BJ (cell line): Measurements from ENCODE around the gene EN2. TPM values are rescaled to one million over a fixed set of nuclear protein-coding genes. Genes with fewer than 3 reads are reported as not detected.

ENCODE experiments used
- CTCF ChIA-PET: fragments of 350-600 bp; formaldehyde crosslinking; extraction: SDS; loops from one replicate; lab custom pipeline; 2021; ENCODE audit warnings: antibody characterized with exemption, inconsistent platforms; lab: Yijun Ruan, JAX
- POLR2A ChIA-PET: fragments of 300-600 bp; sonication (Branson Sonifier 250); formaldehyde crosslinking; extraction: SDS; loops from one replicate; lab custom pipeline; 2021; ENCODE audit warnings: antibody characterized with exemption; lab: Charles Lee
- DNase-seq: peaks from one replicate; pipeline ENCODE4 v3.0.0-alpha.2; 2011; ENCODE audit warnings: low read depth
- H3K27me3 ChIP-seq: 2 replicates; pipeline ENCODE4 v1.6.0; 2011; ENCODE audit warnings: low read length; ENCODE audit not compliant: control insufficient read depth, insufficient read depth
- H3K36me3 ChIP-seq: 2 replicates; pipeline ENCODE4 v1.5.1; 2011; ENCODE audit warnings: low read length; ENCODE audit not compliant: control insufficient read depth, insufficient read depth
- H3K4me3 ChIP-seq: 2 replicates; pipeline ENCODE4 v1.5.1; 2011; ENCODE audit warnings: low read depth, mild to moderate bottlenecking, control low read depth, low read length
- CTCF ChIP-seq: IDR thresholded peaks from 2 replicates; pipeline ENCODE4 v1.5.1; 2011; ENCODE audit warnings: low read depth, mild to moderate bottlenecking, control low read depth, inconsistent platforms, low read length, moderate library complexity; ENCODE audit not compliant: insufficient read depth
- polyA plus RNA-seq: library from polyadenylated mRNA; depleted of rRNA; stranded (reverse); fragments of >200 nt; gene quantifications from 2 replicates; pipeline ENCODE4 v1.2.3, GENCODE V29; 2011; rRNA removed

Gene EN2
- polyA plus RNA-seq, 1 experiment: not detected

- no peaks in the 10 kb centered on the region for H3K36me3 ChIP-seq
- CTCF ChIA-PET: no interaction called here
- peaks cover 12% of the 10 kb centered on the region for H3K27me3 ChIP-seq
- no peak for TF ChIP-seq CTCF
- H3K4me3 ChIP-seq: no peak overlapping the region
- no peak for DNase-seq
- POLR2A ChIA-PET: no interaction called here
Measured at GRCh38 chr7:155513543-155514285, 55.8 kb downstream of the EN2 start.

GRCh38 chr7:155514296-155514695, 56.4 kb downstream of the EN2 start:
- POLR2A ChIA-PET: no interaction called here
- no peaks in the 10 kb centered on the region for H3K36me3 ChIP-seq
- no peak for TF ChIP-seq CTCF
- no peak overlapping the region for H3K4me3 ChIP-seq
- CTCF ChIA-PET: no interaction called here
- peaks cover 8% of the 10 kb centered on the region for H3K27me3 ChIP-seq
- DNase-seq: no peak

Other genes with a start within 250 kb of the EN2 start
- 10.0 and 11.0 TPM in 2 replicates for gene INSIG1, start 160.3 kb upstream of the EN2 start, polyA plus RNA-seq
- gene CNPY1, start 88.4 kb downstream of the EN2 start, polyA plus RNA-seq: not detected in 2 replicates
- gene RBM33, start 186.5 kb downstream of the EN2 start, polyA plus RNA-seq: 5.0 and 5.2 TPM in 2 replicates